Endometrium (tissue), 2 donors: Measurements from ENCODE around the gene RIPPLY2.
"Not testable (repeated sequence)": the region's sequence is repeated elsewhere in the genome, so short reads cannot be mapped to it uniquely, and the experiment has no call there.

Experiments used
- FAIRE-seq: peaks from 2 replicates; lab custom pipeline; 2012; peaks lifted over from hg19 to GRCh38; lab: Jason Lieb, UNC
- donor health status: control.
- donor health status: control.

The RIPPLY2 gene

DNA sequence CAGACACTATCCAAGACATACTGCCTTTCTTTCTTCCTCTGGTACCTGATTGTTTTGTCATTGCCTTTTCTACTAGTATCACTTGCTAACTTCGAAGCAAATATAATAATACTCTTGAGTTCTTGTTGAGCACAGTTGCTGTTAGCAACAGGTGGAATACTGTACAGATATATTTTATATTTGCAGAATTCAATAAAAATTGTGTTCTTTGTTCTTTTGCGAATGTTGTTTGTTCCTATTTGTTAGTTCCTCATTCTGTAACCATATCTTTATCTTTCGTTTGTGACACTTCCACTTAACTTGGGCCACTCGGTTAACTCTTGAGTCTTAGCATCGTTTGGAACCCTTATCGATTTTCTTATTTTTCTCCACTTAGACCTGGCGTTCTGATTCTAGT is 7.2 kb downstream of the RIPPLY2 start:
- FAIRE-seq: no peak

DNA sequence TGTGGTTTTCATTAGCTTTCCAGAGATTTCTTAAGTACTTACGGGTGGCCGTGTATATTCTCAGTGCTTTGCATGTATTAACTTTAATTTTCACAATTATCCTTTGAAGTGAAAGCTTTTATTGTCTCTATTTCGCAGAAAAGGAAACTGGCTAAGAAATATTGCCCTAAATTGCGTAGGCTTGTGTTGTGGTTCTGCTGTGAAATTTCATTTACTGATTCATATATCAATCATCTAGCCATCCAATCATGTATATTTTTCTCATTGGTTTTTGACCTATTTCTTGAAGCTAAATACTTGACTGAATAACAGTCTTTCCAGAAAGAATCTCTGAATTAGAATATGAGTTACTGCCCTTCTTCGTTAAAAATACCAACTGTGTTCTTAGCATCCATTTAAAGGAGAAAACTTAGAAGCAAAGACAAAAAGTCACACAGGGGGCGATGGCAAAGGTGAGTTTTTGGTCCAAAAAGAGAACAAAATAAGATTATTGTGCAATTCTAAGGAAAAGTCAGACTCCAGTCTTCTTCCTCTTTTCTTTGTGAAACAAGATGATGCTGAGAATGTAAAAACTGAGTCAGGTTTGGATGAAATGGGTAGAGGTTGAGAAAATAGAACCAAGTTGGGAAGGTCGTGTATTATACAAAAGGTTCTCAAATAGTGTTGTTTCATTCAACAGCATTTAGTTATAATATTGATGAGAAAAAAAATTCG is 7.8 kb downstream of the RIPPLY2 start:
- no peak for FAIRE-seq

GRCh38 chr6:83862776-83863471 is 9.8 kb downstream of the RIPPLY2 start:
- FAIRE-seq: no peak

GRCh38 chr6:83867043-83867442 is 13.9 kb downstream of the RIPPLY2 start:
- no peak for FAIRE-seq

DNA sequence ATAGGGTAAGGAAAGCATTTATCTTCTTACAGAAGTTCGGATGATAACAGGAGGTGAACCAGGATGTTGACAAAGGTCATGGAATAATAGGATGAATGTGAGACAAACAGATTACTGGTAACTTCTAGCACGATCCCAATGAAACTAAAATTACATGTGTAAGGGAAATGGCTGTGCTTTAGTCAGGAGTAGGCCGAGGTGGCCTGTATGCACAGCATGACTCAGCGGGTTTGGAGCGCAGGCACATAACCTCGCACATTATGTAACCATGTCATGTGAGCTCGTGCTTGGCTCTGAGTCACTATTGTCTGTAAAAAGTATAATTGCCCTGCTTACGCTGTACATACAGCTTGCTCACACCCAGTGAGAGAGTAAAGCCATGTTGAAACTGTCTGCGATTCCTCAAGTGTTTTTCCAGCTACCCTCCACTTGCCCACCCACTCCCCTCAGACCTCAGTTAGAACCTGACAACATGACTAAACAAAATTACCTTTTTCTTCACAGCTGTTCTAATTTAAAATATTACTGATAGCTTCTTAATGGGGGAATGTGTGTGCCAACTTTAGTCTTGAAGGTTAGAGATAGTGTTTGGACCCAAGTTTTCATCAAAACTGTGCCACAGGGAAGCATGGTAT is 14.5 kb downstream of the RIPPLY2 start:
- no peak for FAIRE-seq

DNA sequence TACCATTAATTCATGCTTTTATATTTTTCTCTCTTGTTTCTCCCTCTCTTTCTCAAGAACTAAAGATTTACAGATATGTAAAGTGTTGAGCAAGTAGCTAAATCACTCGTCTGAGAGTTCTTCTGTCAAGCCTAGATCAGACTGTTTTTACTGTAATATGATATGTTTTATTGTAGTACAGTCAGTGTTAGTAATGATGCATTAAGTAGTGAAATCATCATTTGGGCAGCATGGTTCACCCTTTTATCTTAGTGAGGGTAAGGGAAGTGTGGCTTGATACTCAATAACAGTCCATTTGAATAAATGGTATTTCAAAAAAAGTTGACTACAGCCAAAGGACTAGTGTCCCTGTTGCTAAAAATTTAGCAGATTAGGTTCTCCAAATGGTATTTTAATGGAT is 15.5 kb downstream of the RIPPLY2 start:
- no peak for FAIRE-seq

- FAIRE-seq: no peak
Measured at GRCh38 chr6:83870649-83871048, 17.5 kb downstream of the RIPPLY2 start.

DNA sequence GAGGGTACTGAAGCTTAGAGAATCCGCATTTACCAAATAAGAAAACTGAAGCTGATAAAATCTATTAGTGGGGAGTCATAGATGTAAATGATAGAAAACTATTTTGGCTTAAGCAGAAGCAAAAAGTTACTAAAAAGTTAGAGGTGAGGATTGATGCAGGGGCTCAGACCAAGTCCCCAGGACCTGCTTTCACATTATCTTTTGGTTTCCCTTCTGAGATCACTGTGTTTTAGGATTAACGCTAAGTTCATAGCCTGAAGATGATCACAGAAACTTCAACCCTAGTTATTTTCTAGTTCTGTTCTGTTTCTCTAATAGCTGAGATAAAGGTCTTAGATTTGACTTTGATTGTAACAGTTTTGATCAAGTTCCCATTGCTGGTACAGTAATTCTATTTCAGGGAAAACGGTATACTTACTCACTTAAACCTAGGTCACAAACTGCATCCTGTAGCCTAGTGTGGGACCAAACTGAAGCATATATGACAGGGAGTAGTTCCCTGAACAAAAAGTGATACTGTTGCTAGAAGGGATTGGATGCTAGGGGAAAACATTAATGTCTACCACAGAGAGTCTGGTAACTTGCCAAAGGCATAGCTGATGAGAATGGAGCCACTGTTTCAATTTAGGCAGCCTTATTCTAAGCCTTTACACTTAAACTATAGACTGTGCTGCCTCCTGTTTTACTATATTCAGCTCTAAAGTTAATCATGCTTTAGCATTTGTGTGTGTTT is 19.4 kb downstream of the RIPPLY2 start:
- FAIRE-seq: no peak

DNA sequence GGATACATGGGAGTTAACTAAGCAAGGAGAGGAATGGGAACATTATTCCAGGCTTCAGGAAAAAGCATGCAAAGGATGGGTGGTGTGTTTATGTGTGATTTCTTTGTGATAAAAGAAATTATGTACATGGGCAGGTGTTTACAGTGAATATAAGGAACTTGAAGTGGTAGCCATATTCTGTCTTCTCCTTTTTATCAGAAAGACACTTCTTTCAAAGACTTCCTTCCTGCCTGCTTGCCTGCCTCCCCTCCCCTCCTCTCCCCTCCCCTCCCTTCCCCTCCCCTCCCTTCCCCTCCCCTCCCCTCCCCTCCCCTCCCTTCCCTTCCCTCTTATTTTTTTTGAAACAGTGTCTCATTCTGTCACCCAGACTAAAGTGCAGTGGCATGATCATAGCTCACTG is 20.7 kb downstream of the RIPPLY2 start:
- no peak for FAIRE-seq

DNA sequence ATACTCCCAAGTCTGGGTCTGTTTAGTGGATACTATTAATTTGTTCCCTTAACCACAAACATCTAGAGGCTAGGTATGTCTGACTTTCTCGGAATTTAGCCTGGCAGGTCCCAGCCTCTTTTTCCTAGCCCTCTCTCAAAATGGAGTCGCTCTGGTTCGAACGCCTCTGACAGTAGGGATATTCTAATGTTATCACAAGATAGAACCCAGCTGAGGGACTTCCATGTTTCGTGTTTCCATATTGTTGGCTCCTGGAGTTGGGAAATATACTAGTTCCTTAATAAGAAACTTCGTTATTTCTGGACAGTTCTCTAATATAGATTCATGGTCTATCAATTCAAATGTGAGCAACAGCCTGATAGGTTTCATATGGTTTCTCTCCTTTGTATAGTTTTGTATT is 22.7 kb downstream of the RIPPLY2 start:
- FAIRE-seq: no peak

GRCh38 chr6:83878902-83879644 is 25.9 kb downstream of the RIPPLY2 start:
- FAIRE-seq: no peak

- FAIRE-seq: no peak
Measured at GRCh38 chr6:83879746-83880145, 26.6 kb downstream of the RIPPLY2 start.

DNA sequence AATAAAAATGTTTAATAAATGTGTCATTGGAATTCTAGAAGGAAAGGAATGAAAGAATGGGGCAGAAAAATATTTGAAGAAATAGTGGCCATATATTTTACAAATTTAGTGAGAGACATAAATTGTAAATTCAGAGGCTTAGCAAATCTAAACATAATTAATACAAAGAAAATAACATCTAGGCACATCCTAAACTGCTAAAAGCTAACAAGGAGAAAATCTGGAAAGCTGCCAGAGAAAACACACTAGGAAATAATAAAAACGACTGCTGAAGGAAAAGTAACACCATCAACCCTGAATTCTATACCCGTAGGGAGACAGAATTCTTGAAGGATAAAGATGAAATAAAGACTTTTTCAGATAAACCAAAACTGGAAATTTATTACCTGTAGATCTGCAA is 30.1 kb downstream of the RIPPLY2 start:
- no peak for FAIRE-seq

GRCh38 chr6:83884523-83884922 is 31.4 kb downstream of the RIPPLY2 start:
- peak; percentile 93 for FAIRE-seq

DNA sequence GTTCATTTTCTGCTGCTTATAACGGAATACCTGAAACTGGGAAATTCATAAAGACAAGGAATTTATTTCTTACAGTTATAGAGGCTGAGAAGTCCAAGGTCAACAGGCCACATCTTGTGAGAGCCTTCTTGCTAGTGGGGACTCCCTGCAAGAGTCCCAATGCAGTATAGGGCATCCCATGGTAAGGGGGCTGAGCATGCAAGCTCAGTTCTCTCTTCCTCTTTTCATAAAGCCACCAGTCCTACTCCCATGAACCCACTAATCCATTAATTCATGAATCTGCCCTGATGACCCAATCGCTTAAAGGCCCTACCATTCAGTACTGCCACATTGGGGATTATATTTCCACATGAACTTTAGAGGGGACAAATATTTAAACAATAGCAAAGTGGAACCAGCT is 32.8 kb downstream of the RIPPLY2 start:
- FAIRE-seq: no peak

DNA sequence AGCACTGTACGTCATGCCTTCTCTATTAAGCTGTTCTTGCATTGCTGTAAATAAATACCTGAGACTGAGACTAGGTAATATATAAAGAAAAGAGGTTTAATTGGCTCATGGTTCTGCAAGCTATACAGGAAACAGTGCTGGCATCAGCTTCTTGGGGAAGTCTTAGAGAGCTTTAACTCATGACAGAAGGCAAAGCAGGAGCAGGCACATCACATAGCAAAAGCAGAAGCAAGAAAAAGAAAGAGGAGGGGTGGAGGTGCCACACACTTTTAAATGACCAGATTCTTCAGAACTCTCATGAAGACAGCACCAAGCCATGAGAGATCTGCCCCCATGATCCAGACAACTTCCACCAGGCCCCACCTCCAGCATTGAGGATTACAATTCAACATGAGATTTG is 36.5 kb downstream of the RIPPLY2 start:
- no peak for FAIRE-seq

DNA sequence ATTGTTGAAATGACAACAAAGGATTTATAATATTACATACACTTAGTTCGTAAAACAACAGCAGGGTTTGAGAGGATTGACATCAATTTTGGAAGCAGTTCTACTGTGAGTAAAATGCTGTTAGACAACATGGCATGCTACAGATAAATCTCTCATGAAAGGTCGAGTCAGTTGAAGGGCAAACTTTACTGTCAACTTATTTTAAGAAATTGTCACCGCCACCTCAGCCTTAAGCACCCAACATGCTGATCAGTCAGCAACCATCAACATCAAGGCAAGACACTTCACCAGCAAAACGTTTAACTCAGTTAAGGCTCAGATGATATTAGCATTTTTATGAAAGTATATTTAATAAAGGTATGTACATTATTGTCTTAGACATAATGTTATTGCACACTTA is 37.4 kb downstream of the RIPPLY2 start:
- no peak for FAIRE-seq

DNA sequence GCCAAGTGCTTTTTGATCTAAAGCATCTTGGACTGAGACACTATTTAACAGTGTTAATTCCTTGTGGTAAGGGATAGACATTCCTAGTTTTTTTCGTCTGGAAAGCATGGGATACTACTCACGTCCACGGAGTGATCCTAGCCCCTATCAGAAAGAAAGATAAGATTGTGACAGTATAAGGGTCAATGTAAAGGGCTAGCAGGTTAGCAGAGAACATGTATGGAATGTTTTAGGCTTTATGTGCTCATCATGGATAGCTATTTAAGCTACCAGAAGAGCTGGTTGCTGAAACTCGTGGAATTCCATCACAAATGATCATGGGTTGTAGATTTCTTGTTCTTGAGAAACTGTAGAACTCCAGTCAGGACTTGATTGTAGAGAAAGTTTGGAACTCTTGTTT is 38.4 kb downstream of the RIPPLY2 start:
- no peak for FAIRE-seq

DNA sequence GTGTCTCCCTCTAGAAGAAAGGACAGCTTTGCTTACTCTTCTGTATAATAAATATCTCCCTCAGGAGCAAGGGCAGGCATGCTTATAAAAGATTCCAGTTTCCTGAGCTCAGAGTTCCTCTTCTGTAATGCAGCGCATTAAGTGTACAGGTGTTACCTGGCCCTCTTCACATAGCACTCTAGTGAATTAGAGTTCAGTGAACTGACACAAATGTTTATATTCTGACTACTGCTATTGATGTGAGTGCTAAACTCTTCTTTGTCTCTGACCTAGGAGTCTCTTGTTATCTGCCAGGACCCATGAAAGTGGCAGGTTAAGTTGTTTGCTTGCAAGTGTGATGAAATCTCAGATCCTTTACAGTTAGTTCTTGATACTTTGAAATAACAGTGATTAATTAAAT is 39.9 kb downstream of the RIPPLY2 start:
- FAIRE-seq: no peak

DNA sequence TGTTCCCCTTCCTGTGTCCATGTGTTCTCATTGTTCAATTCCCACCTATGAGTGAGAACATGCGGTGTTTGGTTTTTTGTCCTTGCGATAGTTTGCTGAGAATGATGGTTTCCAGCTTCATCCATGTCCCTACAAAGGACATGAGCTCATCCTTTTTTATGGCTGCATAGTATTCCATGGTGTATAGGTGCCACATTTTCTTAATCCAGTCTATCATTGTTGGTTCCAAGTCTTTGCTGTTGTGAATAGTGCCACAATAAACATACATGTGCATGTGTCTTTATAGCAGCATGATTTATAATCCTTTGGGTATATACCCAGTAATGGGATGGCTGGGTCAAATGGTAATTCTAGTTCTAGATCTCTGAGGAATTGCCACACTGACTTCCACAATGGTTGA is 43.9 kb downstream of the RIPPLY2 start:
- not testable (repeated sequence) for FAIRE-seq

- no peak for FAIRE-seq
Measured at GRCh38 chr6:83901624-83902023, 48.5 kb downstream of the RIPPLY2 start.

DNA sequence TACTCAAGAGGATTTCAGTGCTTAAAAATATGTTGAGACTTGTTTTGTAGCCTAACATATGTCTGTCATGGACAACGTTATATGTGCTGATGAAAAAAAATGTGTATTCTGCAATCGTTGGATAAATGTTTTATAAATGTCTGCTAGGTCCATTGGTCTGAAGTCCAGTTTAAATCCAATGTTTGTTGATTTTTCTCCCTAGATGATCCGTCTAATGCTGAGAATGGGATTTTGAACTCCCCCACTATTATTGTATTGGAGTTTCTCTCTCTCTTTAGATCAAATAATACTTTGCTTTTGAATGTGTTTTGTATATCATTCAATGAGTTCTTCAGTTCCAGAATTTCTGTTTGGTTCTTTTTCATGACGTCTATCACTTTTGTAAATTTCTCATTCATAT is 51.2 kb downstream of the RIPPLY2 start:
- no peak for FAIRE-seq
